Measurements from ENCODE around the gene SLC25A22. TPM values are rescaled to one million over a fixed set of nuclear protein-coding genes. Genes with fewer than 3 reads are reported as not detected.

The SLC25A22 gene
- total and polyA plus RNA-seq, 8 donors = 12.5 to 29.4 (median 17.0) TPM

GRCh38 chr11:776561-777287 is 21.4 kb downstream of the SLC25A22 start:
- Histone ChIP-seq H3K27me3 (no peaks in the 10 kb centered on the region), H3K4me3 (peak overlapping the region; percentile 76 to 90), H3K36me3 (peaks cover 0 to 31% of the 10 kb centered on the region in 2 donors), H3K27ac (peak overlapping the region; percentile 59 to 78), H3K9me3 (no peaks in the 10 kb centered on the region), H3K4me1 (peaks cover 16 to 53% of the 10 kb centered on the region in 2 donors)
- ATAC-seq (peak; percentile 38), DNase-seq (peak in 1 of 4 donors; percentile 85)
- intact Hi-C loops (cut with DNase I) = no loop called here
- no peak for TF ChIP-seq CTCF (IDR thresholded peaks at IDR 0.05)

- Histone ChIP-seq H3K4me1 (peaks cover 16 to 51% of the 10 kb centered on the region in 2 donors), H3K27ac (no peak overlapping the region), H3K9me3 (no peaks in the 10 kb centered on the region), H3K36me3 (peaks cover 0 to 37% of the 10 kb centered on the region in 2 donors), H3K27me3 (no peaks in the 10 kb centered on the region), H3K4me3 (peak overlapping the region; percentile 76 to 90)
- TF ChIP-seq CTCF (IDR thresholded peaks at IDR 0.05) = no peak
- intact Hi-C loops (cut with DNase I) = no loop called here
- no peak for ATAC-seq
- DNase-seq = no peak
These were observed 21.9 kb downstream of the SLC25A22 start for GRCh38 chr11:776263-776560.

GRCh38 chr11:774873-775592 is 23.0 kb downstream of the SLC25A22 start:
- H3K4me3 ChIP-seq = no peak overlapping the region
- ATAC-seq (no peak), DNase-seq (peak in 1 of 4 donors; percentile 74)
- no peaks in the 10 kb centered on the region for H3K9me3 ChIP-seq
- peaks cover 16 to 48% of the 10 kb centered on the region in 2 donors for H3K4me1 ChIP-seq
- H3K27ac ChIP-seq = no peak overlapping the region
- intact Hi-C loops (cut with DNase I) = no loop called here
- TF ChIP-seq CTCF (IDR thresholded peaks at IDR 0.05) = no peak
- H3K27me3 ChIP-seq = no peaks in the 10 kb centered on the region
- peaks cover 0 to 44% of the 10 kb centered on the region in 2 donors for H3K36me3 ChIP-seq

- no peak for TF ChIP-seq CTCF (IDR thresholded peaks at IDR 0.05)
- no peak overlapping the region for H3K27ac ChIP-seq
- ATAC-seq = no peak
- H3K27me3 ChIP-seq = no peaks in the 10 kb centered on the region
- no peak overlapping the region for H3K4me3 ChIP-seq
- H3K36me3 ChIP-seq = peaks cover 0 to 51% of the 10 kb centered on the region in 2 donors
- intact Hi-C loops (cut with DNase I) = no loop called here
- peaks cover 16 to 39% of the 10 kb centered on the region in 2 donors for H3K4me1 ChIP-seq
- no peak for DNase-seq
- no peaks in the 10 kb centered on the region for H3K9me3 ChIP-seq
These were observed 24.3 kb downstream of the SLC25A22 start for GRCh38 chr11:773830-774229.

- Histone ChIP-seq H3K36me3 (peaks cover 0 to 51% of the 10 kb centered on the region in 2 donors), H3K27me3 (no peaks in the 10 kb centered on the region), H3K9me3 (no peaks in the 10 kb centered on the region), H3K4me1 (peaks cover 13 to 35% of the 10 kb centered on the region in 2 donors), H3K4me3 (no peak overlapping the region), H3K27ac (no peak overlapping the region)
- ATAC-seq (no peak), DNase-seq (no peak)
- no peak for TF ChIP-seq CTCF (IDR thresholded peaks at IDR 0.05)
- intact Hi-C loops (cut with DNase I) = no loop called here
These were observed 24.7 kb downstream of the SLC25A22 start for GRCh38 chr11:773425-773824.
